KOPT-K1 (cell line): Measurements from ENCODE around the gene MED13L.

Source experiments
- H3K27ac ChIP-seq: fragments of 200-600 bp; sonication (generic); 2 replicates; pipeline ENCODE4 v1.5.1; 2016; ENCODE audit warnings: antibody characterized with exemption, mild to moderate bottlenecking, low read depth, low read length; ENCODE audit not compliant: poor library complexity, severe bottlenecking
- H3K36me3 ChIP-seq: fragments of 200-600 bp; sonication (generic); 2 replicates; pipeline ENCODE4 v1.5.1; 2017; ENCODE audit warnings: antibody characterized with exemption, mild to moderate bottlenecking, low read length, moderate library complexity; ENCODE audit not compliant: insufficient read depth
- H3K9me3 ChIP-seq: fragments of 200-600 bp; sonication (generic); 2 replicates; pipeline ENCODE4 v1.5.1; 2017; ENCODE audit warnings: antibody characterized with exemption, low read length, mild to moderate bottlenecking; ENCODE audit not compliant: insufficient read depth, poor library complexity, severe bottlenecking

The MED13L gene

DNA sequence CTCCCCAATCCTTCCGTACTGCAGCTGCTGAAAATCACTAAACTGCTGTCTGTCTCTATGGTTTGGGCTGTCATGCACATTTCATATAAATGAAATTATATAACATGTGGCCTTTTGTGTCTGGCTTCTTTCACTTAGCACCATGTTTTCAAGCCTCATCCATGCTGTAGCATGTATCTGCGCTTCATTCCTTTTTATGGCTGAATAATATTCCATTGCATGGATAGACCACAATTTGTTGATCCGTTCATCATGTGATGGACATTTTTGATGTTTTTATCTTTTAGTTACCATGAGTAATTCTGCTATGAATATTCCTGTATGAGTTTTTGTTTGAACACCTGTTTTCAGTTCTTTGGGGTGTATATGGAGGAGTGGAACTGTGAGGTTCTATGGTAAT is 32.6 kb upstream of the MED13L start:
- Histone ChIP-seq H3K27ac (no peak overlapping the region), H3K9me3 (peaks cover 5% of the 10 kb centered on the region)

DNA sequence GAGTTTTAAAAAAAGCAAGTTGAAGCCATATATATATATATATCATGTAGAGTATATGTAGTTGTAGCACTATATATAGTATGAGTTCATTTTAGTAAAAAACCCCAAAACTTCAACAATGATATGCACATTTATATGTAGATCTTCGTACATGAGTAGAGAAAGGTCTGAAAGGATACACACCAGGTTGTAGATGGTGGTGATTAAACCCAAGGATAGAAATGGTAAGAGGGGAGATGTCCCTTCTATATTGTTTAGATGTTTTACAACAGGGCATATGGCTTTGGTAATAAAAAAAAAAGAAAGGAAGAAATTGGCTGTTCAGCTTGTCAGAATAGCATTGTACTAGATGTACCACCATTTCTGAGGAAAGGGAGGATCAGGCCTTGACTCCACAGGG is 31.9 kb upstream of the MED13L start:
- Histone ChIP-seq H3K27ac (no peak overlapping the region), H3K9me3 (peaks cover 5% of the 10 kb centered on the region), H3K36me3 (no peaks in the 10 kb centered on the region)

More for the DNA sequence above, 32.6 kb upstream of the MED13L start:
- H3K36me3 ChIP-seq, result no peaks in the 10 kb centered on the region

DNA sequence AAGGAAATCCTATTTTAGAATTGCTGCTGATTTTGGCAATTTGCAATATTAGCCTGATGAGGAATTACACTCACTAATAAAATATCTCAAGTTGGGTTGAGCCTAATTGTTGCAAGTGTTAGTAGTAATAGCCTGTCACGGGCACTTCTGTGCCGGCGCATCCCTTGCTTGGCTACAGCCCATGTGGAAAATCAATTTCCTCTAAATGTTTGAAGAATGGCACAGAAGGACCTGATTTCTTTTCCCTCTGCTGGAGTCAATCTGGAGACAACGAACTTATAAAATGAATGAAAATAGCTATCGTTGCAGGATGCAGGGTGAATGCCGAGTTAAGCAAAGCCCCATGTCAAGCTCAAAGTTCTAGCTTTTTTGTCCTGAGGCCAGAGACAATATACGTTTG is 31.2 kb upstream of the MED13L start:
- Histone ChIP-seq H3K27ac (no peak overlapping the region), H3K9me3 (peaks cover 5% of the 10 kb centered on the region), H3K36me3 (no peaks in the 10 kb centered on the region)

DNA sequence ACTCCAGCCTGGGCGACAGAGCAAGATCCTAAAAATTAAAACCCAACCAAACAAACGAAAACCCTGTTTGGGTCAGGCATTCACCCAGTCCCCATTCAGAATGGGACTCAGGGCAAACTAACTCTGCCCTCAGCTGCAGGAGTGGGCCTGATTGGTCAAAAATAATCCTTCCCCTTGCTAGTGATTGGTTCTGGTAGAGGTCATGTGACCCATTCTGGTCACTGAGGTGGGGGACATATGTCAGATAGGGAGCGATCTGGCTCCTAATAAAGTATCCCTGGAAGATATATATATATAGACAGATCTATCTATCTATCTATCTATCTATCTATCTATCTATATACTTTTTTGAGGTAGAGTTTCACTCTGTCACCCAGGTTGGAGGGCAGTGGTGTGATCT is 29.5 kb upstream of the MED13L start:
- Histone ChIP-seq H3K36me3 (no peaks in the 10 kb centered on the region), H3K9me3 (peaks cover 5% of the 10 kb centered on the region), H3K27ac (no peak overlapping the region)

DNA sequence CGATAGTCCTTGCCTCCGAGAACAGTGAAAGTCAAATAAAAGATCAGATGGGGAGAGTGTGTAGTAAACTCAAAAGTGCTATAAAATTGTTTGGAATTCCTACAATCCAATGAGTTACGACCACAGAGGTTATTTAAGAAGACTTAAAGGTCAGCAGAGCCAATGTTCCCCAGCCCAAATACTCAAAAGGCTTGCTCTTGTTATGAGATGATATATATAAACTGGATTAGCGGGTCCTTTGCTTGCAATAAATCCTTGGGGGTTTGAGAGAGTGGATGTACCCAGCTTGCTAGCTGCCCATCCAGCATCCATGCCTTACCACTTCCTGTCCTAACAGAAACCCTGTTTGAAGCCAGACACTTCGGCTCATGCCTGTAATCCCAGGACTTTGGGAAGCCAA is 29.0 kb upstream of the MED13L start:
- no peak overlapping the region for H3K27ac ChIP-seq
- H3K9me3 ChIP-seq, result peaks cover 5% of the 10 kb centered on the region
- no peaks in the 10 kb centered on the region for H3K36me3 ChIP-seq

DNA sequence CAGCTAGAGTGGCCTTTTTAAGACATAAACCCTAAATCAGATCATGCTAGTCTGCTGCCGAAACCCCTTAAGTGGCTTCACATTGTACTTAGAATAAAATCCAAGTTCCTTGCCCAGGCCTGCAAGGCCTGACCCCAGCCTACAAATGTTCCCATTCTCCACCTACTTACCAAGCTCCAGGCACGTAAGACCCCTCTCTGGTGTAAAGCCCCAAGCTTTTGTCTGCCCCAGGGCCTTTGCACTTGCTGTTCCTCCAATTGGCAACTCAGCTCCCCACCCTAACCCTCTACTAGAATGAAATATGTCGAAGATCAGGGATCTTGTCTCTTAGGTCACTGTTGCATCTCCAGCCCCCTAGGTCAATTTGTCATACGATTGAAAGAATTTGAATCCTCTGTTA is 27.1 kb upstream of the MED13L start:
- peaks cover 4% of the 10 kb centered on the region for H3K9me3 ChIP-seq
- no peaks in the 10 kb centered on the region for H3K36me3 ChIP-seq
- H3K27ac ChIP-seq, result no peak overlapping the region

DNA sequence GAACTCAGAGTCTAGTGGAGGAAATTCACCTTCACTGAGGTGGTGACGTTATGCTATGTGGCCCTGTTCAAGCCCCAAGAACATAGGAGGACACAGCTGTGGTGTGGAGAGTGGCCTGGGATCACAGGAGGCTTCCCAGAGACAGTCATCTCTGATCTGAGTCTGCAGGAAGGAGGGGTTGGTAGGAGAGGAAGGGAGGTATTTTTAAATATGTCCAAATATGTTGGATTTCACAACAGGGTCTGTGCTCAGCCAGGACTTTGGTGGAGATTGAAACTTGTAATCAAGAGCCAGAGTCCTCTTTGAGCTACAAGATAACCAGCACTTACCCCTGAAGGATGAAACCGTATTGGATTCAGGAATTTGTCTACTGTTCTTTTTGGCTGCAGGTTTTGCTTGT is 26.4 kb upstream of the MED13L start:
- Histone ChIP-seq H3K36me3 (no peaks in the 10 kb centered on the region), H3K27ac (no peak overlapping the region), H3K9me3 (no peaks in the 10 kb centered on the region)

DNA sequence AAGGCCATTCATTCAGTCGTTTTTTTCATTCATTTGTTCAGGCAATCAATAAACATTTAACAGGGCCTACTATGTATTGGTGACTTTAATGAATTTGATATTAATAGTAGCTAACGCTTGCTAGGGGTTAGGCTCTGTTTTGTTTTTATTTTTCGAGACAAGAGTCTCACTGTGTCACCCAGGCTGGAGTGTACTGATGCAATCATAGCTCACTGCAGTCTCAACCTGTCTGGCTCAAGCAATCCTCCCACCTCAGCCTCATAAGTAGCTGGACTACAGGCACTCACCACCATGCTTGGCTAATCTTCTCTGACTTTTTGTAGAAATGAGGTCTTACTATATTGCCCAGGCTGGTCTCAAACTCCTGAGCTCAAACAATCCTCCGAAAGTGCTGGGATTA is 25.6 kb upstream of the MED13L start:
- Histone ChIP-seq H3K27ac (no peak overlapping the region), H3K9me3 (no peaks in the 10 kb centered on the region), H3K36me3 (no peaks in the 10 kb centered on the region)

DNA sequence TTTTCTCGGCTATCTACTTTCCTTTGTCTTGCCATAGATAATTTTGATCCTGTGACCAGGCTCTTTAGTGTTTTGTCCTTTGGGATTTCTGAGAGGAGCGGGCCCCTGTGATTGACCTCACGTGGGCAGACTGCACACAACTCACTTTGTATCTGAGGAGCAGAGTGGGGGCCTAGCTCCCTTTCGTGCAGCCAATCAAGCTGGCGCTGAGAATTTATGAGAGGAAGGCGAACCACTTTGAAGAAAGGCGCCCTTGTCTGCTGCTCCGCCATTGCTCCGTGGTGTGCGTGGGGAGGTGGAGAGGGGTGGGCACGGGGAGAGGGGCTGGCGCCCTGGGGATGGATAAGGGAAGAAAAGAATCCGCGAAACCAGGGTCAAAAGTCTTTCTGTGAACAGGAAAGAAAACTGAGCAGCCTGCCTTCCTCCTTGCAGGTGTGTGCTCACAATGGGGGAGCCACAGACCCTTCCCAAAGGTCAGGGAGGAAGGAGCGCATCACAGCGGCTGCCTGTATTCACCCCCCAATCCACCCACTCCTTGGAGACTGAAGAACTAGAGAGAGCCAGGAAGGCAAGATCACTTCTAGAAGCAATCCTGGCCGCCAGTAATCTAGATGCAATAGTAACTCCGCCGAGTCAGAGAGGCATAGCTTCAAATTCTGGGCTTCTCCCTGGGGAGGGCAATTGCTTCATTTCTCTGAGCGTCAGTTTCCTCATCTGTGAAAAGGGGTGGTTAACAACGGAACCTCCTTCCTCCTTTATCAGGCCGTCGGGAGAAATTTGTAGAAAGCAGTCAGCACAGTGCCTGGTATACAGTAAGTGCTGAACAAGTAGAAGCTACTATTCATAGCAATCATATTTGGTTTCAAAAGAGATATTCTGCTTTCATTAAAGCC is 24.9 kb upstream of the MED13L start:
- Histone ChIP-seq H3K9me3 (no peaks in the 10 kb centered on the region), H3K27ac (no peak overlapping the region), H3K36me3 (no peaks in the 10 kb centered on the region)

DNA sequence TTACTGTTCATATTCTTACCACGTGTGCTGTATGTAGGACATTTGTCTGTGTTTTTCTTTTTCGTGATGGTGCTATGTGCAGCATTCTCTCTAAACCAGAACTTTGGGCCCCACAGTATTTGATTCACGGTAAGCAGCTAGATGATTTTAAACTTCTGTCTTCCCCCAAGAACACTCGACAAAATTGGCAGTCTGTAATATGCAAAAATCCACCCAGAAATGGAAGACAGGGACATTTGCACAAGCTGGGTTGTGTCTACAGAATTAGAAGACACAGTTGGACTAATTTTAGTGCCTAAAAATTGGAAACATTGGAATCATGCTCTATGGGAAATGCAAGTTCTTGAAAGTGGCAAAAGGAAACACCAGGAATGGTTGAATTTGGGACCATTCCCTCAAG is 24.1 kb upstream of the MED13L start:
- Histone ChIP-seq H3K36me3 (no peaks in the 10 kb centered on the region), H3K27ac (no peak overlapping the region), H3K9me3 (no peaks in the 10 kb centered on the region)

DNA sequence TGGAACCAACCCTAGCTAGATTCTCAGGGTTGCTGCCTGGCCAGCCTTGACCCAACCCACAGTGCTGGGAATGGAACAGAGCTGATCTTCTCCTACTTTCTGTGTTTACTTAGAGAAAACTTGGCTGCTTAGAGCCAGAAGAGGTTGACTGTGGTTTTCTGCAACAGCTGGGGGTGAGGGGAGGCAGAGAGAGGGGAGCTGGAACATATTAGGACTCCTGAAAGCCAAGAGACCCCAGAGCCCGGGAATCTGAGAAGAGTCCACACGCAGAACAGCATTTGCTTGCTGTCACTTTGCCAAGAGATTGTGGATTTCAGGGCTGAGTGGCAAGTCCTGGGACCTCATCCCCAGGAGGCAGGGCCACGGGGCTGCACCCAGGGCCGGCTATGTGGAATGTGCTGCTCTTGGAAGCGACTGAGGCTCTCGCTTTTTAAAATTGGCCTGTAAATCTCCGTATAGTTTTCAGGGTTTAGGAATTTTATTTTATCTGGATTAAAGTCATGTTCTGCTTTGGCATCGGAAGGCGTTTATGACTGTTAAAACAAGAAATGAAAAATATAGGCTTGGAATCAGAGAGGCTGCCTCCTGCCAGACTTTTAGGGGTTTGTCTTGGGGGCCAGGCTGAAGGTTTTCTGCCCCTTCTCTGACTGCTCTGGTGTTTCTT is 22.3 kb upstream of the MED13L start:
- H3K9me3 ChIP-seq, result no peaks in the 10 kb centered on the region
- H3K27ac ChIP-seq, result no peak overlapping the region
- H3K36me3 ChIP-seq, result no peaks in the 10 kb centered on the region

DNA sequence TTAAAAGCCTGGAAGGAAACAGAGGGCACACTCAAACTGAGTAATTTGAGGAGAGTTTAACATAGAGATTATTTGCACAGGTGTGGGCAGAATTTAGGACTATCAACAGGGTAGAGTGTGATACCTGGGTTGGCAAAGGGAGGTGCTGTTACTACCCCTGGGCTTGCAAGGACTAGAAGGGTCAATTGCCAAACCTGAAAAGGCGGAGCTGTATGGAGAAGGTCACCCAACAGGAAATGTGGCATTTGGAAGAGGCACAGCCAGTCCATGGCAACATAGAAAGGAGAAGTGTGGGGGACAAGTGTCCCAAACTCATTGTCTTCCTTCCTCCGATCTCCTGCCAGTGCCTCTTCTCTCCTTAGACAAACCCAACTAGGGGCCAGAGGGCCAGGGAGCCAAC is 21.6 kb upstream of the MED13L start:
- H3K27ac ChIP-seq, result no peak overlapping the region
- H3K9me3 ChIP-seq, result no peaks in the 10 kb centered on the region
- no peaks in the 10 kb centered on the region for H3K36me3 ChIP-seq

DNA sequence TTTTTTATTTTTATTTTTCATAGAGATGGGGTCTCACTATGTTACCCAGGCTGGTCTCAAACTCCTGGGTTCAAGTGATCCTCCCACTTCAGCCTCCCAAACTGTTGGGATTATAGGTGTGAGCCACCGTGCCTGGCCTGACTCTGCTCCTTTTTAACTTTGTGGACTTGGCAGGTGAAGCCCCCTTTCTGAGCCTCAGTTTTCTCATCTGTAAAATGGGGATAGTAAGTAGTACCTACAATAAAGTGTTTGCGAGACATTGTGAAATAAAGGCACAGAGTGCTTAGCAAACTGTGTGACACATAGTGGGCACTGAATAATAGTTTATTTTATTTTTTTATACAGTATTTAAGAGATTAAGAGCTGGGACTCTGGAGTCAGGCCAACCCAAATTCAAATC is 21.1 kb upstream of the MED13L start:
- no peaks in the 10 kb centered on the region for H3K9me3 ChIP-seq
- no peaks in the 10 kb centered on the region for H3K36me3 ChIP-seq
- H3K27ac ChIP-seq, result no peak overlapping the region

DNA sequence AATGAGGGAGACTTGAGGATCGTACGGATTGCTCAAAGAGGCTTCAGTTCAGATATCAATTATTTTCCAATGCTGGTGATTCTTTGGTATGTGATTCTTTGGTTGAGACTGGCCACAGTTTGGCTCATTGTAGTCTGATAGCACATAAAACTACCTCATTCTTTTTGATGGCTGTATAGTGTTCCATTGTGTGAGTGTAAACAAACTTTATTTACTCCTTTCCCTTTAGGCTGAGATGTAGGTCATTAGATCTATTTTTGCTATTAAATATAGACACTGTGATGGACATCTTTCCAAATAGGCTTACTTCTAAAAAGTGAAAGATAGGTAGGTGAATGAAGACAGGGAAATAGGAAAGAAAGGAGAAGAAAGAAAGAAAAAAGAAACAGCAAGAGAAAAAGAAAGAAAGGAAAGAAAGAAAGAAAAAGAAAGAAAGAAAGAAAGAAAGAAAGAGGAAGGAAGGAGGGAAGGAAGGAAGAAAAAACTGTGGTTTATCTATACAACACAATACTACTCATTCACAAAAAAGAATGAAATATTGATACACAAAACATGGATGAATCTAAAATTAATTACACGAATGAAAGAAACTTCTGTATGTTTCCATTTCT is 19.8 kb upstream of the MED13L start:
- Histone ChIP-seq H3K9me3 (no peaks in the 10 kb centered on the region), H3K36me3 (no peaks in the 10 kb centered on the region), H3K27ac (no peak overlapping the region)

DNA sequence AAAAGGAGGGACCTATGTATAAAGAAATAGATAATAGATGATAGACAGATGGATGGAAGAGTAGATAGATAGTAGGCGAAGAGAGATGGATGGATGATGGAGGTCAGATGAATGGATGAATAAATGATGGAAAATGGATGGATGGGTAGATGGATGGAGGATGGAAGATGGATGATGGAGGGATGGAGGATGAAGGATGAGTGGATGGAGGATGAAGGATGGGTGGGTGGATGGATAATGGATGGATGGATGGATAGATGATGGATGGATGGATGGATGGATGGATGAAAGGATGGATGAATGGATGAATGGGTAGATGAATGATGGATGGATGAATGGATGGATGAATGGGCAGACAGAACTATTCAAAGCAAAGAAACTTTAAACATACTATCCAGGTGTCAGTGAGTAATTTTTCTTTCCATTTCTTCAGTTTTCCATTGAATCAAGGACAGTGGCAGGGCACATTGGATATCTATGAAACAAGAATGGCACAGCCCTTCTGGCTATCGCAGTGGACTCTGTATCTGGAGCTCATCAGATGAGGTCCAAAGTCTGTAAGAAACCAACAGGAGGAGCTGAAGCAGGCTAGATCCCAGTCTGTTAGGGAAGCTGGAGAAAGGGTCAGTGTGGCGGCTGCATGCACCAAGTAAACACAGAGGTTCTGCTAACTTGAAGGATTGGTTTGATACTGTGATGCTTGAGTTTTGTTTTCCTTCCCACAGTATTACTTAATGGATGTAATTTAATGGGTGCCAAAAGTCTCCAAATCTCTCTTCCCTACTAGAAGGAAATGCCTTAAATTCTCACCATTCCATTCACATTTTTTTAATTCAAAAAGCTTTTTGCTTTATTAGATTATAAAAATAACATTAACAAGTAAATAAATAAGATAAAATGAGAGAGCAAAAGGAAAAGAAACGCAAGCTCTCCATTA is 18.1 kb upstream of the MED13L start:
- no peaks in the 10 kb centered on the region for H3K36me3 ChIP-seq
- no peaks in the 10 kb centered on the region for H3K9me3 ChIP-seq
- no peak overlapping the region for H3K27ac ChIP-seq
